HCT116 (cell line): ENCODE measurements around the gene HOXB7. TPM values are rescaled to one million over a fixed set of nuclear protein-coding genes. Genes with fewer than 3 reads are reported as not detected.

Source experiments
- ATAC-seq: fragments of 200-7000 bp; cut with Tn5 transposase; 2 replicates; pipeline ENCODE4 v1.9.1; 2020; ENCODE audit warnings: mild to moderate bottlenecking, moderate library complexity
- BruUV-seq: library from RNA; stranded (reverse); fragments of 400-500 nt; replicated peaks from 2 replicates; lab custom pipeline; 2021; lab: Mats Ljungman, UMichigan
- CTCF ChIA-PET: fragments of 300-600 bp; sonication (Branson Sonifier 250); formaldehyde crosslinking; loops from one replicate; lab custom pipeline; 2021; ENCODE audit warnings: antibody characterized with exemption; lab: Charles Lee
- POLR2A ChIA-PET: fragments of 300-600, 350-600 bp; sonication (Branson Sonifier 250); formaldehyde crosslinking; loops from one replicate; lab custom pipeline; 2021; ENCODE audit warnings: antibody characterized with exemption; lab: Charles Lee
- RAD21 ChIA-PET, 2 experiments: fragments of 300-600 bp; sonication (Branson Sonifier 250); formaldehyde crosslinking; loops; one replicate each; lab custom pipeline; 2023; ENCODE audit warnings: low total read pairs in 2 of 2; ENCODE audit not compliant: uncharacterized antibody in 2 of 2, unreplicated experiment in 2 of 2, low non-redundant PET in 1 of 2; lab: Charles Lee
- DNase-seq: peaks from one replicate; pipeline ENCODE4 v3.0.0-alpha.2; 2010; ENCODE audit warnings: low read depth, low spot score
- H2AFZ ChIP-seq: fragments of 200-600 bp; shearing (Covaris generic), sonication (generic); 2 replicates; pipeline ENCODE4 v1.6.1; 2017; ENCODE audit warnings: low read depth, mixed run types, mixed read lengths, antibody characterized with exemption, low read length; ENCODE audit not compliant: poor library complexity, severe bottlenecking
- H3K27ac ChIP-seq: 2 replicates; pipeline ENCODE4 v1.5.1; 2012; ENCODE audit warnings: low read depth, low read length
- H3K27me3 ChIP-seq: fragments of 200-600 bp; sonication (generic); 2 replicates; pipeline ENCODE4 v1.6.1; 2016; ENCODE audit warnings: mixed run types, low read length, mixed read lengths; ENCODE audit not compliant: insufficient read depth
- H3K36me3 ChIP-seq, 2 experiments: fragments of 200-500 bp in 1 of 2; fragments of 200-600 bp in 1 of 2; sonication (Bioruptor generic) in 1 of 2; sonication (generic) in 1 of 2; 2 replicates each; pipeline versions ENCODE4 v1.5.1 to v1.6.1; 2014 to 2016; ENCODE audit warnings: low read length in 2 of 2, inconsistent platforms in 1 of 2, mixed read lengths in 1 of 2, mixed run types in 1 of 2; ENCODE audit not compliant: insufficient read depth in 2 of 2, control insufficient read depth in 1 of 2
- H3K4me1 ChIP-seq, 2 experiments: fragments of 200-600 bp in 1 of 2; sonication (generic) in 1 of 2; 2 replicates each; pipeline versions ENCODE4 v1.5.1 to v1.6.1; 2012 to 2017; ENCODE audit warnings: low read length in 2 of 2, inconsistent platforms in 1 of 2, mild to moderate bottlenecking in 1 of 2, mixed read lengths in 1 of 2, mixed run types in 1 of 2, moderate library complexity in 1 of 2; ENCODE audit not compliant: insufficient read depth in 2 of 2, control insufficient read depth in 1 of 2
- H3K4me2 ChIP-seq: fragments of 200-600 bp; sonication (generic); 2 replicates; pipeline ENCODE4 v1.6.1; 2017; ENCODE audit warnings: mixed run types, low read length, mixed read lengths
- H3K4me3 ChIP-seq, 2 experiments: fragments of 200-600 bp in 1 of 2; sonication (generic) in 1 of 2; replicated peaks in 1 of 2; 2 replicates each; pipeline ENCODE4 v1.5.1; 2011 to 2016; ENCODE audit warnings: low read length in 2 of 2, control low read depth in 1 of 2, low read depth in 1 of 2, mild to moderate bottlenecking in 1 of 2, mixed read lengths in 1 of 2, mixed run types in 1 of 2
- H3K79me2 ChIP-seq: fragments of 200-600 bp; sonication (generic); 2 replicates; pipeline ENCODE4 v1.6.1; 2017; ENCODE audit warnings: mild to moderate bottlenecking, mixed run types, low read length, moderate library complexity, mixed read lengths; ENCODE audit not compliant: insufficient read depth
- H3K9ac ChIP-seq: fragments of 200-600 bp; sonication (generic); 2 replicates; pipeline ENCODE4 v1.6.1; 2016; ENCODE audit warnings: low read length, mixed read lengths
- H3K9me2 ChIP-seq: fragments of 200-600 bp; sonication (generic), shearing (Covaris generic); 2 replicates; pipeline ENCODE4 v1.6.1; 2017; ENCODE audit warnings: mixed run types, mild to moderate bottlenecking, moderate library complexity; ENCODE audit not compliant: insufficient read depth
- H3K9me3 ChIP-seq, 2 experiments: fragments of 200-500 bp in 1 of 2; fragments of 200-600 bp in 1 of 2; sonication (Bioruptor generic) in 1 of 2; sonication (generic) in 1 of 2; 2 replicates each; pipeline ENCODE4 v1.6.1; 2014 to 2017; ENCODE audit warnings: low read length in 2 of 2, mixed read lengths in 2 of 2, inconsistent platforms in 1 of 2, low read depth in 1 of 2, mild to moderate bottlenecking in 1 of 2, mixed run types in 1 of 2, moderate library complexity in 1 of 2; ENCODE audit not compliant: control insufficient read depth in 1 of 2, insufficient read depth in 1 of 2
- H4K20me1 ChIP-seq: fragments of 200-600 bp; sonication (generic), shearing (Covaris generic); 2 replicates; pipeline ENCODE4 v1.6.1; 2017; ENCODE audit warnings: mixed run types, mild to moderate bottlenecking, moderate library complexity; ENCODE audit not compliant: insufficient read depth
- CBX3 ChIP-seq: IDR thresholded peaks from 2 replicates; pipeline ENCODE4 v1.6.1; 2012; ENCODE audit warnings: low read depth
- CEBPB ChIP-seq: IDR thresholded peaks from 2 replicates; pipeline ENCODE4 v1.6.1; 2012; ENCODE audit warnings: low read depth
- CTCF ChIP-seq, 3 experiments: fragments of 200-600 bp in 1 of 3; sonication (generic) in 1 of 3; IDR thresholded peaks in 2 of 3; conservative IDR thresholded peaks in 1 of 3; 2 replicates each; pipeline ENCODE4 v1.5.1; 2012 to 2017; ENCODE audit warnings: low read depth in 2 of 3, low read length in 2 of 3, antibody characterized with exemption in 1 of 3, borderline replicate concordance in 1 of 3, control low read depth in 1 of 3, mild to moderate bottlenecking in 1 of 3, mixed read lengths in 1 of 3, mixed run types in 1 of 3, moderate library complexity in 1 of 3; ENCODE audit not compliant: insufficient read depth in 1 of 3
- EGR1 ChIP-seq: IDR thresholded peaks from 2 replicates; pipeline ENCODE4 v1.6.1; 2012; ENCODE audit warnings: low read depth
- ELF1 ChIP-seq: IDR thresholded peaks from 2 replicates; pipeline ENCODE4 v1.6.1; 2012; ENCODE audit warnings: low read depth, borderline replicate concordance
- EZH2 ChIP-seq: fragments of 200-600 bp; sonication (generic); IDR thresholded peaks from 2 replicates; pipeline ENCODE4 v1.6.1; 2017; ENCODE audit warnings: antibody characterized with exemption, mixed run types
- FOSL1 ChIP-seq: IDR thresholded peaks from 2 replicates; pipeline ENCODE4 v1.6.1; 2012; ENCODE audit warnings: low read depth
- POLR2AphosphoS5 ChIP-seq: IDR thresholded peaks from 2 replicates; pipeline ENCODE4 v1.6.1; 2011; ENCODE audit warnings: mild to moderate bottlenecking, low read depth, low read length, moderate library complexity
- REST ChIP-seq: IDR thresholded peaks from 2 replicates; pipeline ENCODE4 v1.6.1; 2012; ENCODE audit warnings: low read depth
- SIN3A ChIP-seq: IDR thresholded peaks from 2 replicates; pipeline ENCODE4 v1.6.1; 2012; ENCODE audit warnings: low read depth
- SP1 ChIP-seq: IDR thresholded peaks from 2 replicates; pipeline ENCODE4 v1.6.1; 2012; ENCODE audit warnings: low read depth
- ZFX ChIP-seq: fragments of 450-650 bp; IDR thresholded peaks from 2 replicates; pipeline ENCODE4 v1.6.1; 2017
- ZNF274 ChIP-seq: fragments of 200-500 bp; sonication (Bioruptor generic); IDR thresholded peaks from 2 replicates; pipeline ENCODE4 v1.6.1; 2014; ENCODE audit warnings: mild to moderate bottlenecking, low read depth, low read length, inconsistent platforms
- intact Hi-C: fragments of 100-400 bp; cut with micrococcal nuclease; formaldehyde crosslinking; loops from 2 replicates; pipeline ENCODE4 v1.10.0; 2022
- total RNA-seq: library from RNA; stranded (reverse); gene quantifications from one replicate; pipeline ENCODE4 v1.2.1, GENCODE V29; 2021; ENCODE audit not compliant: unreplicated experiment
- TF ChIP-seq, protein P1 (sequence below): IDR thresholded peaks from 2 replicates; pipeline ENCODE4 v1.6.1; 2012

HOXB7 gene
- total RNA-seq, 1 experiment from 2014 or later, result 33.6 TPM

DNA sequence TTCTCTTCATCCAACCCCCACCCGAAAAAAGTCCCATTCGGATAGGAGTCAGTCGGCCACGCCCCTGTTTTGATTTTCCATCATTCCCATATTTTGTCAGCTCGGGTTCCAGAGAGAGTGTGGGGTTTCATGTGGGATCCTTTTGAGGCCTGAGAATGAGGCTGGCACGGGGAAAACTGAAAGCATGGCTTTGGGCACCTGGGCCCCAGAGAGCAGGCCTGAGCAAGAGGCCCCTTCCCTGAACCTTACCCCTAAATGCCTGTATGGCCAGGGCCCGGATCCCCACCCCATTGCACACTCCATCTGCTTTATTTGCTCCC, 28.1 kb downstream of the HOXB7 start:
- H3K79me2 ChIP-seq, result peaks cover 90% of the 10 kb centered on the region
- RAD21 ChIA-PET, result interaction anchor here in 1 of 2 experiments (1.1 kb wide), 1 partner anchor 323 kb away, joined by 3 read pairs; no protein-coding TSS in a partner anchor

GRCh38 chr17:48579760-48580554, 30.9 kb downstream of the HOXB7 start:
- Histone ChIP-seq H3K36me3 (no peaks in the 10 kb centered on the region), H3K4me1 (peaks cover 16 to 47% of the 10 kb centered on the region in 2 experiments), H3K4me3 (peak overlapping the region; percentile 57 to 58), H3K9me3 (no peaks in the 10 kb centered on the region), H3K27ac (peak overlapping the region; percentile 91), H3K9me2 (no peaks in the 10 kb centered on the region), H2AFZ (no peak overlapping the region), H3K79me2 (peaks cover 90% of the 10 kb centered on the region), H4K20me1 (no peaks in the 10 kb centered on the region), H3K9ac (peak overlapping the region; percentile 63), H3K4me2 (peak overlapping the region; percentile 98), H3K27me3 (no peaks in the 10 kb centered on the region)
- intact Hi-C loops, result no loop called here
- ChIA-PET RAD21 (interaction anchor here in 1 of 2 experiments (0.7 kb wide), 1 partner anchor 27 kb away, joined by 3 read pairs; no protein-coding TSS in a partner anchor), CTCF (interaction anchor here (2.0 kb wide), 1 partner anchor 314 kb away, joined by 5 read pairs; no protein-coding TSS in a partner anchor), POLR2A (no interaction called here)
- DNase-seq (no peak), ATAC-seq (no peak)
- BruUV-seq, result no TSS peak
- TF ChIP-seq SP1, result no peak
- TF ChIP-seq FOSL1, result no peak
- TF ChIP-seq CEBPB, result no peak
- no peak for TF ChIP-seq EGR1
- no peak for TF ChIP-seq CBX3
- no peak for TF ChIP-seq SIN3A
- no peak for TF ChIP-seq EZH2
- TF ChIP-seq REST, result no peak
- no peak for TF ChIP-seq ZNF274
- no peak for TF ChIP-seq ELF1
- no peak for TF ChIP-seq CTCF (IDR thresholded peaks at IDR 0.05 in 2 of 3, conservative IDR thresholded peaks at IDR 0.05 in 1 of 3; ENCODE audit: borderline replicate concordance in 1 of 3, insufficient read depth in 1 of 3, low read depth in 2 of 3, low read length in 2 of 3)
- no peak for TF ChIP-seq POLR2AphosphoS5
- TF ChIP-seq, protein P1, sequence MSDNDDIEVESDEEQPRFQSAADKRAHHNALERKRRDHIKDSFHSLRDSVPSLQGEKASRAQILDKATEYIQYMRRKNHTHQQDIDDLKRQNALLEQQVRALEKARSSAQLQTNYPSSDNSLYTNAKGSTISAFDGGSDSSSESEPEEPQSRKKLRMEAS, result no peak

More for the DNA sequence above, 28.1 kb downstream of the HOXB7 start:
- H3K27ac ChIP-seq, result peak overlapping the region; percentile 91
- H3K4me1 ChIP-seq, result peaks cover 27 to 62% of the 10 kb centered on the region in 2 experiments
- H3K36me3 ChIP-seq, result no peaks in the 10 kb centered on the region
- peak overlapping the region; percentile 57 for H3K4me3 ChIP-seq
- POLR2A ChIA-PET, result interaction anchor here (1.0 to 1.1 kb wide), 4 partner anchors 18 to 346 kb away, joined by 3 to 4 read pairs (median 3); partner anchors contain the start of gene HOXB8
- DNase-seq, result no peak
- CTCF ChIA-PET, result interaction anchor here (0.6 to 1.6 kb wide), 2 partner anchors 275 to 320 kb away, joined by 3 to 4 read pairs; no protein-coding TSS in a partner anchor
- H3K9me3 ChIP-seq, result no peaks in the 10 kb centered on the region
- H3K27me3 ChIP-seq, result no peaks in the 10 kb centered on the region
- H3K9me2 ChIP-seq, result no peaks in the 10 kb centered on the region
- no peak for ATAC-seq
- H3K9ac ChIP-seq, result peak overlapping the region; percentile 63
- no peak for TF ChIP-seq ZFX
- 0 out of 2 replicates have a peak, but pooled peaks have one; percentile 4 for TF ChIP-seq POLR2AphosphoS5
- no peak overlapping the region for H2AFZ ChIP-seq
- no TSS peak for BruUV-seq
- intact Hi-C loops, result no loop called here
- peak overlapping the region; percentile 98 for H3K4me2 ChIP-seq
- no peaks in the 10 kb centered on the region for H4K20me1 ChIP-seq
